Mucosa of rectum (tissue), 2 donors: Measurements from ENCODE around the gene XYLT1.

ENCODE experiments used
- H3K27ac ChIP-seq, 2 donors: one replicate each; pipeline ENCODE4 v1.7.0; 2013; ENCODE audit warnings: inconsistent platforms in 2 of 2, low read depth in 2 of 2, low read length in 2 of 2
- H3K27me3 ChIP-seq, 2 donors: one replicate each; pipeline ENCODE4 v1.7.0; 2013; ENCODE audit warnings: low read length in 2 of 2; ENCODE audit not compliant: control insufficient read depth in 2 of 2, insufficient read depth in 2 of 2
- H3K36me3 ChIP-seq, 2 donors: one replicate each; pipeline ENCODE4 v1.7.0; 2013; ENCODE audit warnings: low read length in 2 of 2; ENCODE audit not compliant: control insufficient read depth in 2 of 2, insufficient read depth in 2 of 2
- H3K4me1 ChIP-seq, 2 donors: one replicate each; pipeline ENCODE4 v1.7.0; 2013; ENCODE audit warnings: low read length in 2 of 2, mild to moderate bottlenecking in 1 of 2; ENCODE audit not compliant: control insufficient read depth in 2 of 2, insufficient read depth in 2 of 2
- H3K4me3 ChIP-seq, 2 donors: one replicate each; pipeline ENCODE4 v1.7.0; 2013; ENCODE audit warnings: low read length in 2 of 2
- H3K9ac ChIP-seq, 2 donors: one replicate each; pipeline ENCODE4 v1.7.0; 2013; ENCODE audit warnings: low read length in 2 of 2, low read depth in 1 of 2, mild to moderate bottlenecking in 1 of 2
- H3K9me3 ChIP-seq, 2 donors: one replicate each; pipeline ENCODE4 v1.7.0; 2013; ENCODE audit warnings: low read length in 2 of 2; ENCODE audit not compliant: control insufficient read depth in 2 of 2
- donor health status: healthy.
- donor health status: Normal muscosa, but diverticular disease.

Gene XYLT1

DNA sequence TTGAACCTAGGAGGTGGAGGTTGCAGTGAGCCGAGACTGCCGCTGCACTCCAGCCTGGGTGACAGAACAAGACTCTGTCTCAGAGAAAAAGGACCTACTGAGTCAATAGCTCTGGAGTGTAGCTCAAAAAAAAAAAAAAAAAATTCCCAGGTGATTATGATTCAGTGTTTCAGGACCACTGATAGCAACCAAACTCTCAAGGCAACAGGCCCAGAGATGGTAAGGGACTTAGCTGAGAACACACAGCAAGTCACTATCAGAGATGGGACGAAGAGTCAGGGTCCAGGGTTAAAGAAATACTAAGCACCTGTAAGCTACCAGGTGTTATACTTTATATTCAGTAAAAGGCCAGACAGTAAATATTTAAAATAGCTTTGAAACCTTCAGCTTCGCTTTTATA lies 335.3 kb downstream of the XYLT1 start:
- no peak overlapping the region for H3K9ac ChIP-seq
- H3K27ac ChIP-seq: no peak overlapping the region
- peaks cover 26 to 46% of the 10 kb centered on the region in 2 donors for H3K36me3 ChIP-seq
- H3K4me1 ChIP-seq: no peaks in the 10 kb centered on the region
- H3K27me3 ChIP-seq: no peaks in the 10 kb centered on the region
- no peaks in the 10 kb centered on the region for H3K9me3 ChIP-seq
- H3K4me3 ChIP-seq: no peak overlapping the region

DNA sequence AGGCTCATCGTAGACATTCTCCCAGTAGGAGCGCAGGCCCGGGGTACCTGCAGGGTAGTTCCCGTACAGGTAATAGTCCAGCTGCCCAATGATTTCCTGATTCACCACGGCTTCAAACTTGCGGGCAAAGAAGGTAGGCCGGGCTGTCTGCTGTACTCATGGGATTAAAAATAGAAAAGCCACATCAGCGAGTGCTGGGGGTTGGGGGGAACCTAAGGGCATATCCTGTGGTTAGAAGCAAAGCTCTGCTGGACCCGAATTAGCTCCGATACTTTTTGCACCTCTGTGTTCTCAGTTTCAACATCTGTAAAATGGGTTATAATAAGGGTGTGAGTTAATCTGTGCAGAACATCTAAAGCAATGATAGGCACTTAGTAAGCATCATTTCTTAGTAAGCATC lies 336.2 kb downstream of the XYLT1 start:
- Histone ChIP-seq H3K36me3 (peaks cover 26 to 52% of the 10 kb centered on the region in 2 donors), H3K9me3 (no peaks in the 10 kb centered on the region), H3K27me3 (no peaks in the 10 kb centered on the region), H3K4me3 (no peak overlapping the region), H3K4me1 (no peaks in the 10 kb centered on the region), H3K9ac (no peak overlapping the region), H3K27ac (no peak overlapping the region)

- Histone ChIP-seq H3K4me3 (no peak overlapping the region), H3K27me3 (no peaks in the 10 kb centered on the region), H3K9me3 (no peaks in the 10 kb centered on the region), H3K27ac (no peak overlapping the region), H3K36me3 (peaks cover 25 to 51% of the 10 kb centered on the region in 2 donors), H3K4me1 (no peaks in the 10 kb centered on the region), H3K9ac (no peak overlapping the region)
Measured at GRCh38 chr16:17133851-17134250, 336.9 kb downstream of the XYLT1 start.

GRCh38 chr16:17131351-17131750 lies 339.4 kb downstream of the XYLT1 start:
- H3K9me3 ChIP-seq: no peaks in the 10 kb centered on the region
- no peaks in the 10 kb centered on the region for H3K27me3 ChIP-seq
- no peak overlapping the region for H3K4me3 ChIP-seq
- no peak overlapping the region for H3K9ac ChIP-seq
- no peaks in the 10 kb centered on the region for H3K4me1 ChIP-seq
- peaks cover 25 to 56% of the 10 kb centered on the region in 2 donors for H3K36me3 ChIP-seq
- H3K27ac ChIP-seq: no peak overlapping the region

GRCh38 chr16:17130733-17131132 lies 340.0 kb downstream of the XYLT1 start:
- Histone ChIP-seq H3K4me1 (no peaks in the 10 kb centered on the region), H3K9me3 (no peaks in the 10 kb centered on the region), H3K4me3 (no peak overlapping the region), H3K9ac (no peak overlapping the region), H3K27ac (no peak overlapping the region), H3K27me3 (no peaks in the 10 kb centered on the region), H3K36me3 (peaks cover 27 to 57% of the 10 kb centered on the region in 2 donors)

GRCh38 chr16:17129971-17130370 lies 340.8 kb downstream of the XYLT1 start:
- H3K36me3 ChIP-seq: peaks cover 31 to 59% of the 10 kb centered on the region in 2 donors
- H3K9me3 ChIP-seq: no peaks in the 10 kb centered on the region
- no peaks in the 10 kb centered on the region for H3K4me1 ChIP-seq
- no peak overlapping the region for H3K4me3 ChIP-seq
- H3K27me3 ChIP-seq: no peaks in the 10 kb centered on the region
- H3K27ac ChIP-seq: no peak overlapping the region
- no peak overlapping the region for H3K9ac ChIP-seq

- no peak overlapping the region for H3K27ac ChIP-seq
- H3K36me3 ChIP-seq: peaks cover 25 to 53% of the 10 kb centered on the region in 2 donors
- H3K4me3 ChIP-seq: no peak overlapping the region
- H3K4me1 ChIP-seq: no peaks in the 10 kb centered on the region
- H3K27me3 ChIP-seq: no peaks in the 10 kb centered on the region
- H3K9me3 ChIP-seq: no peaks in the 10 kb centered on the region
- H3K9ac ChIP-seq: no peak overlapping the region
Measured at GRCh38 chr16:17128791-17129190, 342.0 kb downstream of the XYLT1 start.

- peaks cover 19 to 36% of the 10 kb centered on the region in 2 donors for H3K36me3 ChIP-seq
- H3K4me1 ChIP-seq: no peaks in the 10 kb centered on the region
- no peak overlapping the region for H3K27ac ChIP-seq
- H3K4me3 ChIP-seq: no peak overlapping the region
- H3K9ac ChIP-seq: no peak overlapping the region
- H3K9me3 ChIP-seq: no peaks in the 10 kb centered on the region
- no peaks in the 10 kb centered on the region for H3K27me3 ChIP-seq
Measured at GRCh38 chr16:17126156-17126555, 344.6 kb downstream of the XYLT1 start.

DNA sequence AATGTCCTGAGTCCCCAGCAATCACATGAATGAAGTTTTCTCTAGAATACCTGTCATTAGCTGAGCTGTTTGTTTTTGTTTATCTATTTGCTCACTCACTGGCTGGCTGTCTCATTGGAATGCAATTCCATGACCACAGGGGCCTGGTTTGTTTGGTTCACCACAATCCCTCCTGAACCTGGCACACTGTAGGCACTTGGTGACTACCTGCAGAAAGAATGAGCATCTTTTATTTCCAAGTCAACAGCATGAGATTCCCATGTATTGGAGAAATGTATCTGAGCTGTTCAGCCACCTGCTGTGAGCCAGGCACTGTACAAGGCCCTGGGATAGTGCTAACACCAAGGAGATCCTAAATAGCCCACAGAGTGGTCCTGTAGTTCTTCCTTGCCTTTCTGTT lies 345.1 kb downstream of the XYLT1 start:
- Histone ChIP-seq H3K27me3 (no peaks in the 10 kb centered on the region), H3K9me3 (no peaks in the 10 kb centered on the region), H3K9ac (no peak overlapping the region), H3K36me3 (peaks cover 19 to 35% of the 10 kb centered on the region in 2 donors), H3K4me3 (no peak overlapping the region), H3K4me1 (no peaks in the 10 kb centered on the region), H3K27ac (no peak overlapping the region)

- Histone ChIP-seq H3K27me3 (no peaks in the 10 kb centered on the region), H3K4me3 (no peak overlapping the region), H3K9ac (no peak overlapping the region), H3K27ac (no peak overlapping the region), H3K36me3 (peaks cover 8 to 13% of the 10 kb centered on the region in 2 donors), H3K4me1 (no peaks in the 10 kb centered on the region), H3K9me3 (no peaks in the 10 kb centered on the region)
Measured at GRCh38 chr16:17117906-17118577, 352.7 kb downstream of the XYLT1 start.
